ENCODE results near the gene CCDC24. TPM values are rescaled to one million over a fixed set of nuclear protein-coding genes. Genes with fewer than 3 reads are reported as not detected.

Gene CCDC24
- total and polyA plus RNA-seq, 2 of the 4 experiments (the other 2 are of a cell fraction) = 1.4 to 4.6 TPM

DNA sequence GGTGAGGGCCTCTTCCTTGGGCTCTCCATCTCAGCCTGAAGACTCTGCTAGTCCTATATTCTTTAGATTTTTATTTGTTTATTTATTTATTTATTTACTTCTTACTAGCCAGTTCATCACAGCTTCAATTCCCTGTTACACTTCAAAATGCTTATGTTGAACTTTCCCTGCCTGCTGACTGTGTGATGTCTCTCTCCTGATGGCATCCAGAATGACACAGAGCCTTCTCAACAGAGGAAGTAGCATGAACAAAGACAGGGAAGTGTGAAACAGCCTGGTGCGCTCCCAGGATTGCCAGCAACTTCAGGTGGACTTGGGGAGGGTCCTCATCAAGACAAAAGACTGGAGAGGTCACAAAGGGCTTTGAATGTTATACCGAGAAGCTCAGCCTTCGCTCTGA lies 49.0 kb upstream of the CCDC24 start:
- H2BK20ac ChIP-seq (ENCODE audit: low read depth, low read length) = no peak overlapping the region
- no peak overlapping the region for H2AFZ ChIP-seq (replicated peaks; ENCODE audit: low read length, poor library complexity)
- H3K4me2 ChIP-seq (ENCODE audit: low read depth, low read length) = no peak overlapping the region
- TF ChIP-seq NFE2L2 (IDR thresholded peaks at IDR 0.05; ENCODE audit: low read depth, low read length) (no peak), CHD1 (IDR thresholded peaks at IDR 0.05; ENCODE audit: low read depth, low read length) (no peak), FOS (IDR thresholded peaks at IDR 0.05; ENCODE audit: low read depth, low read length) (no peak), MAZ (IDR thresholded peaks at IDR 0.05; ENCODE audit: borderline replicate concordance, low read depth, low read length) (no peak), RAD21 (IDR thresholded peaks at IDR 0.05; ENCODE audit: low read length) (no peak), SMC3 (IDR thresholded peaks at IDR 0.05; ENCODE audit: low read depth, low read length) (no peak)
- TF ChIP-seq, protein P1, sequence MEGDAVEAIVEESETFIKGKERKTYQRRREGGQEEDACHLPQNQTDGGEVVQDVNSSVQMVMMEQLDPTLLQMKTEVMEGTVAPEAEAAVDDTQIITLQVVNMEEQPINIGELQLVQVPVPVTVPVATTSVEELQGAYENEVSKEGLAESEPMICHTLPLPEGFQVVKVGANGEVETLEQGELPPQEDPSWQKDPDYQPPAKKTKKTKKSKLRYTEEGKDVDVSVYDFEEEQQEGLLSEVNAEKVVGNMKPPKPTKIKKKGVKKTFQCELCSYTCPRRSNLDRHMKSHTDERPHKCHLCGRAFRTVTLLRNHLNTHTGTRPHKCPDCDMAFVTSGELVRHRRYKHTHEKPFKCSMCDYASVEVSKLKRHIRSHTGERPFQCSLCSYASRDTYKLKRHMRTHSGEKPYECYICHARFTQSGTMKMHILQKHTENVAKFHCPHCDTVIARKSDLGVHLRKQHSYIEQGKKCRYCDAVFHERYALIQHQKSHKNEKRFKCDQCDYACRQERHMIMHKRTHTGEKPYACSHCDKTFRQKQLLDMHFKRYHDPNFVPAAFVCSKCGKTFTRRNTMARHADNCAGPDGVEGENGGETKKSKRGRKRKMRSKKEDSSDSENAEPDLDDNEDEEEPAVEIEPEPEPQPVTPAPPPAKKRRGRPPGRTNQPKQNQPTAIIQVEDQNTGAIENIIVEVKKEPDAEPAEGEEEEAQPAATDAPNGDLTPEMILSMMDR (conservative IDR thresholded peaks at IDR 0.05; ENCODE audit: low read depth, low read length) = no peak
- no peak overlapping the region for H3K27ac ChIP-seq (ENCODE audit: insufficient read depth, low read length)
- H2AK9ac ChIP-seq (replicated peaks; ENCODE audit: low read depth, low read length, poor library complexity) = no peak overlapping the region
- no peak overlapping the region for H4K8ac ChIP-seq (ENCODE audit: low read depth in 2 of 2, low read length in 2 of 2)
- no peak overlapping the region for H2BK15ac ChIP-seq (ENCODE audit: low read depth, low read length)
- dilution Hi-C loops (cut with HindIII; ENCODE audit: low sequenced_read_pairs, unreplicated experiment) = no loop called here
- intact Hi-C loops (cut with micrococcal nuclease) = no loop called here
- H2AK5ac ChIP-seq (ENCODE audit: low read depth, low read length) = no peak overlapping the region
- H4K5ac ChIP-seq (ENCODE audit: low read depth, low read length) = no peak overlapping the region
- in situ Hi-C loops (cut with MboI; ENCODE audit: low sequenced_read_pairs) = no loop called here
- H3K14ac ChIP-seq (replicated peaks; ENCODE audit: low read depth, low read length) = no peak overlapping the region
- CTCF ChIA-PET = interaction anchor here (1.0 kb wide), 1 partner anchor 8 kb away, joined by 5 read pairs; the partner anchor contains the start of gene ARTN
- no peak for ATAC-seq (ENCODE audit: low read depth)
- H3K4ac ChIP-seq (ENCODE audit: low read depth, low read length) = no peak overlapping the region
- no CpG with 5 or more reads among the region's 3 CpGs for WGBS, 2 experiments (ENCODE audit: extremely low coverage in 2 of 2, insufficient read length in 1 of 2)
- H3K18ac ChIP-seq (ENCODE audit: low read depth, low read length) = no peak overlapping the region
- POLR2A ChIA-PET (ENCODE audit: unreplicated experiment) = no interaction called here
- no peak overlapping the region for H3K23ac ChIP-seq (ENCODE audit: low read depth, low read length)
- H3K27me3 ChIP-seq (ENCODE audit: control insufficient read depth, insufficient read depth, low read length) = no peaks in the 10 kb centered on the region; the same call in 1 of the 2 replicates
- H4K20me1 ChIP-seq (ENCODE audit: insufficient read depth, low read length) = no peaks in the 10 kb centered on the region
- H3K36me3 ChIP-seq (ENCODE audit: control insufficient read depth, insufficient read depth, low read length) = no peaks in the 10 kb centered on the region
- H3K4me3 ChIP-seq (ENCODE audit: insufficient read depth, low read depth, low read length) = no peak overlapping the region
- no peak overlapping the region for H3K56ac ChIP-seq (ENCODE audit: extremely low read depth, insufficient read depth, low read length)
- no peaks in the 10 kb centered on the region for H3K9me3 ChIP-seq (ENCODE audit: control insufficient read depth, insufficient read depth, low read length)
- peaks cover 0 to 14% of the 10 kb centered on the region in 2 experiments; a peak in 3 of 4 replicates for H3K79me1 ChIP-seq (ENCODE audit: low read depth in 1 of 2, low read length in 2 of 2)
- no peak overlapping the region for H2BK120ac ChIP-seq (ENCODE audit: low read depth, low read length)
- no peak for DNase-seq
- H4K91ac ChIP-seq (ENCODE audit: insufficient read depth, low read depth, low read length) = no peak overlapping the region
- H2BK5ac ChIP-seq (ENCODE audit: low read depth, low read length, poor library complexity, severe bottlenecking) = no peak overlapping the region
- no TSS peak for BruUV-seq (replicated peaks)
- H3K9me1 ChIP-seq (ENCODE audit: insufficient read depth, low read length) = peaks cover 8% of the 10 kb centered on the region
- H3K4me1 ChIP-seq (ENCODE audit: control insufficient read depth, insufficient read depth, low read length) = peaks cover 5% of the 10 kb centered on the region
- no peak overlapping the region for H3K9ac ChIP-seq (ENCODE audit: low read depth, low read length)
